ENCODE measurements around the gene KCNJ16.

Gene KCNJ16

DNA sequence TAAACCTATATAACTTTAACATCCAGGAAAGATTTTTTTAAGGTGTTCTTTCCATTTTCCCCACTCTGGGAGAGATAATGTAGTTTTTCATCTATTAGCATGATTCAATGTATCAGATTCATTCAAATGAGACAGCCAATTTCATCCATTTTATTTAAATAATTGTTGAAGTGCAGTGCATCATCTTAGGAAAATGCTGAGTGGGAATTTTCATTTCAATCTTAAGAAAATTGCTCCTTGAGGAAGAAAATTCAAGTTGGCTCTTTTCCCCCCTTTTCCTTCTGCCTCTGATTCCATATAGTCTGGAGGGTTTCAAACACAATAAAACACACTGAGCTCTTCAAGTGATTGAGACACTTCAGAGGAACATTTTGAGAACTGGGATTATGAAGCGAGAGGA, 3.4 kb upstream of the KCNJ16 start:
- TF ChIP-seq EGR1 (IDR thresholded peaks at IDR 0.05) (no peak), TEAD4 (IDR thresholded peaks at IDR 0.05) (no peak), EP300 (IDR thresholded peaks at IDR 0.05; ENCODE audit: borderline replicate concordance) (no peak), FOXM1 (IDR thresholded peaks at IDR 0.05; ENCODE audit: borderline replicate concordance, low read depth) (no peak), NFIC (IDR thresholded peaks at IDR 0.05) (no peak), TCF12 (IDR thresholded peaks at IDR 0.05; ENCODE audit: low read depth) (no peak)
- TF ChIP-seq, protein P1, sequence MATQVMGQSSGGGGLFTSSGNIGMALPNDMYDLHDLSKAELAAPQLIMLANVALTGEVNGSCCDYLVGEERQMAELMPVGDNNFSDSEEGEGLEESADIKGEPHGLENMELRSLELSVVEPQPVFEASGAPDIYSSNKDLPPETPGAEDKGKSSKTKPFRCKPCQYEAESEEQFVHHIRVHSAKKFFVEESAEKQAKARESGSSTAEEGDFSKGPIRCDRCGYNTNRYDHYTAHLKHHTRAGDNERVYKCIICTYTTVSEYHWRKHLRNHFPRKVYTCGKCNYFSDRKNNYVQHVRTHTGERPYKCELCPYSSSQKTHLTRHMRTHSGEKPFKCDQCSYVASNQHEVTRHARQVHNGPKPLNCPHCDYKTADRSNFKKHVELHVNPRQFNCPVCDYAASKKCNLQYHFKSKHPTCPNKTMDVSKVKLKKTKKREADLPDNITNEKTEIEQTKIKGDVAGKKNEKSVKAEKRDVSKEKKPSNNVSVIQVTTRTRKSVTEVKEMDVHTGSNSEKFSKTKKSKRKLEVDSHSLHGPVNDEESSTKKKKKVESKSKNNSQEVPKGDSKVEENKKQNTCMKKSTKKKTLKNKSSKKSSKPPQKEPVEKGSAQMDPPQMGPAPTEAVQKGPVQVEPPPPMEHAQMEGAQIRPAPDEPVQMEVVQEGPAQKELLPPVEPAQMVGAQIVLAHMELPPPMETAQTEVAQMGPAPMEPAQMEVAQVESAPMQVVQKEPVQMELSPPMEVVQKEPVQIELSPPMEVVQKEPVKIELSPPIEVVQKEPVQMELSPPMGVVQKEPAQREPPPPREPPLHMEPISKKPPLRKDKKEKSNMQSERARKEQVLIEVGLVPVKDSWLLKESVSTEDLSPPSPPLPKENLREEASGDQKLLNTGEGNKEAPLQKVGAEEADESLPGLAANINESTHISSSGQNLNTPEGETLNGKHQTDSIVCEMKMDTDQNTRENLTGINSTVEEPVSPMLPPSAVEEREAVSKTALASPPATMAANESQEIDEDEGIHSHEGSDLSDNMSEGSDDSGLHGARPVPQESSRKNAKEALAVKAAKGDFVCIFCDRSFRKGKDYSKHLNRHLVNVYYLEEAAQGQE (IDR thresholded peaks at IDR 0.05; ENCODE audit: low read depth): no peak

DNA sequence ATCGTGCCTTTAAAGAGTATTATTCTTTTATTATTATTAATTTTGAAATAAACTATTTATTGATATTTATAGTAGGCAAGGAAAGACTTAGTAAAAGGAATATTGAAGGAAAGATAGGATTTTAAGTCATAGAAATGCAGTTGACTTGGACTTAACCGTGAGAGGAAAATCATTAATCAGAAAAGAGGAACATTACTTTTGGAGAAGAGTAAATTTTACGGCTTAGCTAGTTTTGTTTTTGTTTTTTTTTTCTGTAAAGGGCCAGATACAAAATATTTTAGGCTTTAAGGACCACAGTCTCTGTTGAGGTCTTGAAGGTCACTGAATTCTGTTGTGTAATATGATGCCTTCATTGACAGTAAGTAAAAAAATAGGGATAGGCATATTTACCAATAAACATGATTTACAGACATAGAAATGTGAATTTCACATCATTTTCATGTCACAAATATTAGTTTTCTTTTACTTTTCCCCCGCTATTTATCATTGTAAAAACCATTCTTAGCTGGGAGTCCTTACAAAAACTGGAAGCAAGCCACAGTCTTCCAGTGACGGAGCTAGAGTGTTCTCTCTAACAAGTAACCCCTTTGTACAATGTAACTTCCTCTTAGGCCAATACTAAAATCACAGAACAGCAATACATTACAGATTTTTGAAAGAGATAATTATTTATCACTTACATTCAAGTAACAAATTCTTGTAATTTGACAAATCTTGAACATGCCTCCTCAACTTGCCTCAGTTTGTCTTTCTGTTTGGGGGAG, 2.3 kb upstream of the KCNJ16 start:
- TF ChIP-seq YY1 (IDR thresholded peaks at IDR 0.05; ENCODE audit: low read depth): no peak
- TF ChIP-seq EGR1 (IDR thresholded peaks at IDR 0.05): no peak
- TF ChIP-seq TCF12 (IDR thresholded peaks at IDR 0.05; ENCODE audit: low read depth): no peak
- no peak for TF ChIP-seq TEAD4 (IDR thresholded peaks at IDR 0.05)
- TF ChIP-seq EP300 (IDR thresholded peaks at IDR 0.05; ENCODE audit: borderline replicate concordance): no peak
- TF ChIP-seq NFIC (IDR thresholded peaks at IDR 0.05): no peak
- TF ChIP-seq RAD21 (IDR thresholded peaks at IDR 0.05; ENCODE audit: low read depth): no peak
- TF ChIP-seq ZBTB7A (IDR thresholded peaks at IDR 0.05; ENCODE audit: low read depth): no peak
- TF ChIP-seq, protein P2, sequence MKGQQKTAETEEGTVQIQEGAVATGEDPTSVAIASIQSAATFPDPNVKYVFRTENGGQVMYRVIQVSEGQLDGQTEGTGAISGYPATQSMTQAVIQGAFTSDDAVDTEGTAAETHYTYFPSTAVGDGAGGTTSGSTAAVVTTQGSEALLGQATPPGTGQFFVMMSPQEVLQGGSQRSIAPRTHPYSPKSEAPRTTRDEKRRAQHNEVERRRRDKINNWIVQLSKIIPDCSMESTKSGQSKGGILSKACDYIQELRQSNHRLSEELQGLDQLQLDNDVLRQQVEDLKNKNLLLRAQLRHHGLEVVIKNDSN (IDR thresholded peaks at IDR 0.05): no peak
- no peak for TF ChIP-seq CEBPB (IDR thresholded peaks at IDR 0.05)
- TF ChIP-seq TAF1 (IDR thresholded peaks at IDR 0.05; ENCODE audit: low read depth): no peak
- no peak for TF ChIP-seq CREB1 (IDR thresholded peaks at IDR 0.05; ENCODE audit: low read depth)
- TF ChIP-seq, protein P1 (IDR thresholded peaks at IDR 0.05; ENCODE audit: low read depth): no peak
- TF ChIP-seq FOXM1 (IDR thresholded peaks at IDR 0.05; ENCODE audit: borderline replicate concordance, low read depth): no peak
- TF ChIP-seq, protein P3, sequence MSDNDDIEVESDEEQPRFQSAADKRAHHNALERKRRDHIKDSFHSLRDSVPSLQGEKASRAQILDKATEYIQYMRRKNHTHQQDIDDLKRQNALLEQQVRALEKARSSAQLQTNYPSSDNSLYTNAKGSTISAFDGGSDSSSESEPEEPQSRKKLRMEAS (IDR thresholded peaks at IDR 0.05): no peak

GRCh38 chr17:70073310-70073709, 1.7 kb upstream of the KCNJ16 start:
- TF ChIP-seq YY1 (IDR thresholded peaks at IDR 0.05; ENCODE audit: low read depth) (no peak), TAF1 (IDR thresholded peaks at IDR 0.05; ENCODE audit: low read depth) (no peak), EGR1 (IDR thresholded peaks at IDR 0.05) (no peak), CREB1 (IDR thresholded peaks at IDR 0.05; ENCODE audit: low read depth) (no peak), FOXM1 (IDR thresholded peaks at IDR 0.05; ENCODE audit: borderline replicate concordance, low read depth) (no peak), EP300 (IDR thresholded peaks at IDR 0.05; ENCODE audit: borderline replicate concordance) (no peak), NFIC (IDR thresholded peaks at IDR 0.05) (no peak), RAD21 (IDR thresholded peaks at IDR 0.05; ENCODE audit: low read depth) (no peak), TCF12 (IDR thresholded peaks at IDR 0.05; ENCODE audit: low read depth) (no peak), CEBPB (IDR thresholded peaks at IDR 0.05) (no peak), TEAD4 (IDR thresholded peaks at IDR 0.05) (no peak)
- TF ChIP-seq, protein P2 (IDR thresholded peaks at IDR 0.05): no peak
- TF ChIP-seq, protein P3 (IDR thresholded peaks at IDR 0.05): no peak
- TF ChIP-seq, protein P1 (IDR thresholded peaks at IDR 0.05; ENCODE audit: low read depth): no peak

- TF ChIP-seq, protein P3 (IDR thresholded peaks at IDR 0.05): no peak
- no peak for TF ChIP-seq ZBTB7A (IDR thresholded peaks at IDR 0.05; ENCODE audit: low read depth)
- TF ChIP-seq, protein P1 (IDR thresholded peaks at IDR 0.05; ENCODE audit: low read depth): no peak
Measured at GRCh38 chr17:70073799-70074198, 1.2 kb upstream of the KCNJ16 start.
